HEK293 (cell line): ENCODE measurements around the gene ZSCAN12.

Experiments
- GLI4 ChIP-seq: fragments of 450-650 bp; formaldehyde crosslinking; IDR thresholded peaks from 2 replicates; pipeline ENCODE4 v1.5.1; 2016; ENCODE audit warnings: missing biosample characterization, missing genetic modification characterization
- GLIS1 ChIP-seq: fragments of 450-650 bp; formaldehyde crosslinking; IDR thresholded peaks from 2 replicates; pipeline ENCODE4 v1.5.1; 2016; ENCODE audit warnings: missing biosample characterization, missing genetic modification characterization
- SP3 ChIP-seq: fragments of 450-650 bp; formaldehyde crosslinking; IDR thresholded peaks from 2 replicates; pipeline ENCODE4 v1.5.1; 2016; ENCODE audit warnings: missing biosample characterization, missing genetic modification characterization
- TCF7L2 ChIP-seq: IDR thresholded peaks from 2 replicates; pipeline ENCODE4 v1.6.1; 2011; ENCODE audit warnings: low read depth, mild to moderate bottlenecking, inconsistent platforms, low read length, moderate library complexity, borderline replicate concordance
- WT1 ChIP-seq: fragments of 450-650 bp; formaldehyde crosslinking; IDR thresholded peaks from 2 replicates; pipeline ENCODE4 v1.5.1; 2016; ENCODE audit warnings: missing biosample characterization, missing genetic modification characterization
- ZFP69B ChIP-seq: fragments of 450-650 bp; formaldehyde crosslinking; IDR thresholded peaks from 2 replicates; pipeline ENCODE4 v1.5.1; 2016; ENCODE audit warnings: missing biosample characterization, missing genetic modification characterization
- ZNF133 ChIP-seq: fragments of 450-650 bp; formaldehyde crosslinking; IDR thresholded peaks from 2 replicates; pipeline ENCODE4 v1.5.1; 2016; ENCODE audit warnings: missing biosample characterization, missing genetic modification characterization
- ZNF140 ChIP-seq: fragments of 450-650 bp; formaldehyde crosslinking; IDR thresholded peaks from 2 replicates; pipeline ENCODE4 v1.5.1; 2016; ENCODE audit warnings: missing biosample characterization, missing genetic modification characterization
- ZNF146 ChIP-seq: fragments of 450-650 bp; formaldehyde crosslinking; IDR thresholded peaks from 2 replicates; pipeline ENCODE4 v1.5.1; 2016; ENCODE audit warnings: missing biosample characterization, missing genetic modification characterization
- ZNF155 ChIP-seq: fragments of 450-650 bp; formaldehyde crosslinking; IDR thresholded peaks from 2 replicates; pipeline ENCODE4 v1.5.1; 2016; ENCODE audit warnings: missing biosample characterization, missing genetic modification characterization
- ZNF157 ChIP-seq: fragments of 450-650 bp; formaldehyde crosslinking; IDR thresholded peaks from 2 replicates; pipeline ENCODE4 v1.5.1; 2016; ENCODE audit warnings: missing biosample characterization, missing genetic modification characterization
- ZNF202 ChIP-seq: fragments of 450-650 bp; formaldehyde crosslinking; IDR thresholded peaks from 2 replicates; pipeline ENCODE4 v1.5.1; 2016; ENCODE audit warnings: missing biosample characterization, missing genetic modification characterization, borderline replicate concordance
- ZNF223 ChIP-seq: fragments of 450-650 bp; formaldehyde crosslinking; IDR thresholded peaks from 2 replicates; pipeline ENCODE4 v1.5.1; 2016; ENCODE audit warnings: missing biosample characterization, missing genetic modification characterization
- ZNF24 ChIP-seq: fragments of 450-650 bp; formaldehyde crosslinking; IDR thresholded peaks from 2 replicates; pipeline ENCODE4 v1.5.1; 2016; ENCODE audit warnings: missing biosample characterization, missing genetic modification characterization
- ZNF324 ChIP-seq: fragments of 450-650 bp; formaldehyde crosslinking; IDR thresholded peaks from 2 replicates; pipeline ENCODE4 v1.5.1; 2016; ENCODE audit warnings: missing biosample characterization, missing genetic modification characterization
- ZNF335 ChIP-seq: fragments of 450-650 bp; formaldehyde crosslinking; conservative IDR thresholded peaks from 2 replicates; pipeline ENCODE4 v1.5.1; 2016; ENCODE audit warnings: missing biosample characterization, missing genetic modification characterization
- ZNF423 ChIP-seq: fragments of 450-650 bp; formaldehyde crosslinking; IDR thresholded peaks from 2 replicates; pipeline ENCODE4 v1.5.1; 2016; ENCODE audit warnings: missing biosample characterization, missing genetic modification characterization
- ZNF48 ChIP-seq: fragments of 450-650 bp; formaldehyde crosslinking; IDR thresholded peaks from 2 replicates; pipeline ENCODE4 v1.5.1; 2016; ENCODE audit warnings: missing biosample characterization, missing genetic modification characterization
- ZNF521 ChIP-seq: fragments of 450-650 bp; formaldehyde crosslinking; IDR thresholded peaks from 2 replicates; pipeline ENCODE4 v1.5.1; 2017; ENCODE audit warnings: missing biosample characterization, mild to moderate bottlenecking, missing genetic modification characterization
- ZNF600 ChIP-seq: fragments of 450-650 bp; formaldehyde crosslinking; IDR thresholded peaks from 2 replicates; pipeline ENCODE4 v1.5.1; 2016; ENCODE audit warnings: missing biosample characterization, missing genetic modification characterization
- ZNF610 ChIP-seq: fragments of 450-650 bp; formaldehyde crosslinking; IDR thresholded peaks from 2 replicates; pipeline ENCODE4 v1.5.1; 2016; ENCODE audit warnings: missing biosample characterization, missing genetic modification characterization, borderline replicate concordance
- ZNF629 ChIP-seq: fragments of 450-650 bp; formaldehyde crosslinking; IDR thresholded peaks from 2 replicates; pipeline ENCODE4 v1.5.1; 2017; ENCODE audit warnings: missing biosample characterization, missing genetic modification characterization
- ZNF658 ChIP-seq: fragments of 450-650 bp; formaldehyde crosslinking; IDR thresholded peaks from 2 replicates; pipeline ENCODE4; 2016; ENCODE audit warnings: missing biosample characterization, missing genetic modification characterization
- ZNF670 ChIP-seq: fragments of 450-650 bp; formaldehyde crosslinking; IDR thresholded peaks from 2 replicates; pipeline ENCODE4 v1.5.1; 2016; ENCODE audit warnings: missing biosample characterization, missing genetic modification characterization, low read depth
- ZNF707 ChIP-seq: fragments of 450-650 bp; formaldehyde crosslinking; IDR thresholded peaks from 2 replicates; pipeline ENCODE4 v1.5.1; 2016; ENCODE audit warnings: missing biosample characterization, missing genetic modification characterization
- ZNF768 ChIP-seq: fragments of 450-650 bp; formaldehyde crosslinking; IDR thresholded peaks from 2 replicates; pipeline ENCODE4 v1.5.1; 2018; ENCODE audit warnings: missing biosample characterization, mild to moderate bottlenecking, missing genetic modification characterization
- ZNF776 ChIP-seq: fragments of 450-650 bp; formaldehyde crosslinking; IDR thresholded peaks from 2 replicates; pipeline ENCODE4 v1.5.0; 2017; ENCODE audit warnings: missing biosample characterization, missing genetic modification characterization, borderline replicate concordance
- ZNF792 ChIP-seq: fragments of 450-650 bp; formaldehyde crosslinking; IDR thresholded peaks from 2 replicates; pipeline ENCODE4 v1.5.1; 2016; ENCODE audit warnings: missing biosample characterization, missing genetic modification characterization
- ZSCAN30 ChIP-seq: fragments of 450-650 bp; IDR thresholded peaks from 2 replicates; pipeline ENCODE4 v1.5.1; 2018; ENCODE audit warnings: missing biosample characterization, mild to moderate bottlenecking, missing genetic modification characterization, moderate library complexity
- TF ChIP-seq, protein P1 (sequence below): fragments of 450-650 bp; formaldehyde crosslinking; IDR thresholded peaks from 2 replicates; pipeline ENCODE4 v1.5.1; 2016; ENCODE audit warnings: missing biosample characterization, missing genetic modification characterization
- TF ChIP-seq, protein P2 (sequence below): IDR thresholded peaks from 2 replicates; pipeline ENCODE4 v1.6.1; 2011; ENCODE audit warnings: mild to moderate bottlenecking, low read depth, low read length, borderline replicate concordance
- TF ChIP-seq, protein P3 (sequence below): fragments of 450-650 bp; formaldehyde crosslinking; conservative IDR thresholded peaks from 2 replicates; pipeline ENCODE4 v1.5.1; 2016; ENCODE audit warnings: low read depth, missing biosample characterization, missing genetic modification characterization
- TF ChIP-seq, protein P4 (sequence below): fragments of 450-650 bp; formaldehyde crosslinking; IDR thresholded peaks from 2 replicates; pipeline ENCODE4 v1.5.1; 2016; ENCODE audit warnings: missing biosample characterization, missing genetic modification characterization

Gene ZSCAN12

DNA sequence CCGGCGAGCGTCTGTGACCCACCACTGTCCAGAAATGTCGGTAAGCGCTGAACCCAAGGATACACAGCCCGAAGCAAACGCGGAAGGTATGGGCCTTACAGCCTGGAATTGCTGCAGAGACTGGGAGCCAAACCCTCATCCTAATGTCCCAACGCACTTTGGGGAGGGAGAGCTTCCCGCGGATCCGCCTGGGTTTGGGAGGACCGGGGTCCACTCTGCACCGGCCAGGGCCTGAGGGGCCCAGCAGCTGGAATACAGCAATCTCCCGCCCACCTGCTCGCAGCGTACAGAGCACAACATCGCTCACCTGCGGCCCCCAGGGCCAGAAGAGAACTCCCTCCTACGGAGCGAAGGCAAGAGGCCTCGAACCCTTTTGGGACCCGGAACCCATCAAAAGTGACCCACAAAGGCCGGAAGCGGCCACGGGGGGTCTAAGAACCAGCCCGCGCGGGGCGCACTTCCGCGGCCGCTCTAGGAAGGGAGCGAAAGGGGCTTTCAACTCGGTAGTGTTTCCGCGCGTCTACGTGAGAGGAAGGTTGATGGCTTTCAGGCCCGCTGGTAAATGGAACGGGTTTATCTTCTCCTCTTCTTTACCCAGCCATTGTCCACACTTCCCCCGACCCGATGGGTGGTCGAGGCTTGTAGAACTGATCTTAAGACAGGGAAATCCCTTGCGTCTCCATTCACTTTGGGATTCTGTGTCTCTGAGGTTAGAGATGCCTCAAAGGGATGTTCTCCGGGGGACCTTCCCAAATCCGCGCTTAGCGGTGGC is at the start of gene ZSCAN12 (continued):
- TF ChIP-seq, protein P1, sequence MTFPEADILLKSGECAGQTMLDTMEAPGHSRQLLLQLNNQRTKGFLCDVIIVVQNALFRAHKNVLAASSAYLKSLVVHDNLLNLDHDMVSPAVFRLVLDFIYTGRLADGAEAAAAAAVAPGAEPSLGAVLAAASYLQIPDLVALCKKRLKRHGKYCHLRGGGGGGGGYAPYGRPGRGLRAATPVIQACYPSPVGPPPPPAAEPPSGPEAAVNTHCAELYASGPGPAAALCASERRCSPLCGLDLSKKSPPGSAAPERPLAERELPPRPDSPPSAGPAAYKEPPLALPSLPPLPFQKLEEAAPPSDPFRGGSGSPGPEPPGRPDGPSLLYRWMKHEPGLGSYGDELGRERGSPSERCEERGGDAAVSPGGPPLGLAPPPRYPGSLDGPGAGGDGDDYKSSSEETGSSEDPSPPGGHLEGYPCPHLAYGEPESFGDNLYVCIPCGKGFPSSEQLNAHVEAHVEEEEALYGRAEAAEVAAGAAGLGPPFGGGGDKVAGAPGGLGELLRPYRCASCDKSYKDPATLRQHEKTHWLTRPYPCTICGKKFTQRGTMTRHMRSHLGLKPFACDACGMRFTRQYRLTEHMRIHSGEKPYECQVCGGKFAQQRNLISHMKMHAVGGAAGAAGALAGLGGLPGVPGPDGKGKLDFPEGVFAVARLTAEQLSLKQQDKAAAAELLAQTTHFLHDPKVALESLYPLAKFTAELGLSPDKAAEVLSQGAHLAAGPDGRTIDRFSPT (tag by site-specific recombination), result no peak; the same call in 1 of the 2 replicates
- TF ChIP-seq ZSCAN30 (tag by site-specific recombination) (peak; percentile 91), ZNF335 (tag by site-specific recombination) (peak; percentile 97), SP3 (tag by site-specific recombination) (peak; percentile 63), ZNF610 (tag by site-specific recombination) (peak; percentile 85), ZNF670 (tag by site-specific recombination) (no peak), ZNF629 (tag by site-specific recombination) (peak; percentile 89), ZNF521 (no peak), TCF7L2 (no peak), ZNF792 (tag by site-specific recombination) (no peak), GLIS1 (tag by site-specific recombination) (peak; percentile 92), ZNF707 (tag by site-specific recombination) (no peak), ZNF600 (tag by site-specific recombination) (0 out of 2 replicates have a peak, but pooled peaks have one; percentile 17), ZNF776 (tag by site-specific recombination) (no peak), ZNF423 (tag by site-specific recombination) (no peak), ZNF140 (tag by site-specific recombination) (no peak), ZFP69B (tag by site-specific recombination) (peak; percentile 73), ZNF157 (tag by site-specific recombination) (no peak), WT1 (tag by site-specific recombination) (peak; percentile 55), GLI4 (tag by site-specific recombination) (no peak), ZNF133 (tag by site-specific recombination) (no peak), ZNF658 (tag by site-specific recombination) (no peak), ZNF324 (tag by site-specific recombination) (peak; percentile 92), ZNF223 (tag by site-specific recombination) (no peak), ZNF202 (tag by site-specific recombination) (no peak), ZNF155 (no peak), ZNF24 (tag by site-specific recombination) (peak; percentile 82), ZNF146 (tag by site-specific recombination) (peak; percentile 19; the same call in 1 of the 2 replicates), ZNF768 (tag by site-specific recombination) (peak; percentile 37; the same call in 1 of the 2 replicates), ZNF48 (tag by site-specific recombination) (no peak)
- TF ChIP-seq, protein P2, sequence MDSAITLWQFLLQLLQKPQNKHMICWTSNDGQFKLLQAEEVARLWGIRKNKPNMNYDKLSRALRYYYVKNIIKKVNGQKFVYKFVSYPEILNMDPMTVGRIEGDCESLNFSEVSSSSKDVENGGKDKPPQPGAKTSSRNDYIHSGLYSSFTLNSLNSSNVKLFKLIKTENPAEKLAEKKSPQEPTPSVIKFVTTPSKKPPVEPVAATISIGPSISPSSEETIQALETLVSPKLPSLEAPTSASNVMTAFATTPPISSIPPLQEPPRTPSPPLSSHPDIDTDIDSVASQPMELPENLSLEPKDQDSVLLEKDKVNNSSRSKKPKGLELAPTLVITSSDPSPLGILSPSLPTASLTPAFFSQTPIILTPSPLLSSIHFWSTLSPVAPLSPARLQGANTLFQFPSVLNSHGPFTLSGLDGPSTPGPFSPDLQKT, result no peak; the same call in 1 of the 2 replicates
- TF ChIP-seq, protein P3, sequence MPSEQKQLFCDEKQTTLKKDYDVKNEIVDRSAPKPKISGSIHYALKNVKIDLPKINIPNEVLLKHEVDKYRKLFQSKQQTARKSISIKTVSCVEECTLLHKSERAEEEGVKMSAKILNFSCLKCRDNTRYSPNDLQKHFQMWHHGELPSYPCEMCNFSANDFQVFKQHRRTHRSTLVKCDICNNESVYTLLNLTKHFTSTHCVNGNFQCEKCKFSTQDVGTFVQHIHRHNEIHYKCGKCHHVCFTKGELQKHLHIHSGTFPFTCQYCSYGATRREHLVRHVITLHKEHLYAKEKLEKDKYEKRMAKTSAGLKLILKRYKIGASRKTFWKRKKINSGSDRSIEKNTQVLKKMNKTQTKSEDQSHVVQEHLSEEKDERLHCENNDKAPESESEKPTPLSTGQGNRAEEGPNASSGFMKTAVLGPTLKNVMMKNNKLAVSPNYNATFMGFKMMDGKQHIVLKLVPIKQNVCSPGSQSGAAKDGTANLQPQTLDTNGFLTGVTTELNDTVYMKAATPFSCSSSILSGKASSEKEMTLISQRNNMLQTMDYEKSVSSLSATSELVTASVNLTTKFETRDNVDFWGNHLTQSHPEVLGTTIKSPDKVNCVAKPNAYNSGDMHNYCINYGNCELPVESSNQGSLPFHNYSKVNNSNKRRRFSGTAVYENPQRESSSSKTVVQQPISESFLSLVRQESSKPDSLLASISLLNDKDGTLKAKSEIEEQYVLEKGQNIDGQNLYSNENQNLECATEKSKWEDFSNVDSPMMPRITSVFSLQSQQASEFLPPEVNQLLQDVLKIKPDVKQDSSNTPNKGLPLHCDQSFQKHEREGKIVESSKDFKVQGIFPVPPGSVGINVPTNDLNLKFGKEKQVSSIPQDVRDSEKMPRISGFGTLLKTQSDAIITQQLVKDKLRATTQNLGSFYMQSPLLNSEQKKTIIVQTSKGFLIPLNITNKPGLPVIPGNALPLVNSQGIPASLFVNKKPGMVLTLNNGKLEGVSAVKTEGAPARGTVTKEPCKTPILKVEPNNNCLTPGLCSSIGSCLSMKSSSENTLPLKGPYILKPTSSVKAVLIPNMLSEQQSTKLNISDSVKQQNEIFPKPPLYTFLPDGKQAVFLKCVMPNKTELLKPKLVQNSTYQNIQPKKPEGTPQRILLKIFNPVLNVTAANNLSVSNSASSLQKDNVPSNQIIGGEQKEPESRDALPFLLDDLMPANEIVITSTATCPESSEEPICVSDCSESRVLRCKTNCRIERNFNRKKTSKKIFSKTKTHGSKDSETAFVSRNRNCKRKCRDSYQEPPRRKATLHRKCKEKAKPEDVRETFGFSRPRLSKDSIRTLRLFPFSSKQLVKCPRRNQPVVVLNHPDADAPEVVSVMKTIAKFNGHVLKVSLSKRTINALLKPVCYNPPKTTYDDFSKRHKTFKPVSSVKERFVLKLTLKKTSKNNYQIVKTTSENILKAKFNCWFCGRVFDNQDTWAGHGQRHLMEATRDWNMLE (tag by site-specific recombination), result peak; percentile 96
- TF ChIP-seq, protein P4, sequence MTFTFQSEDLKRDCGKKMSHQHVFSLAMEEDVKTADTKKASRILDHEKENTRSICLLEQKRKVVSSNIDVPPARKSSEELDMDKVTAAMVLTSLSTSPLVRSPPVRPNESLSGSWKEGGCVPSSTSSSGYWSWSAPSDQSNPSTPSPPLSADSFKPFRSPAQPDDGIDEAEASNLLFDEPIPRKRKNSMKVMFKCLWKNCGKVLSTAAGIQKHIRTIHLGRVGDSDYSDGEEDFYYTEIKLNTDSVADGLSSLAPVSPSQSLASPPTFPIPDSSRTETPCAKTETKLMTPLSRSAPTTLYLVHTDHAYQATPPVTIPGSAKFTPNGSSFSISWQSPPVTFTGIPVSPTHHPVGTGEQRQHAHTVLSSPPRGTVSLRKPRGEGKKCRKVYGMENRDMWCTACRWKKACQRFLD (tag by site-specific recombination), result no peak
- TF ChIP-seq, all 188 proteins: peak for 86
